HepG2 (cell line): ENCODE data around the gene TOB2. TPM values are rescaled to one million over a fixed set of nuclear protein-coding genes. Genes with fewer than 3 reads are reported as not detected.

ENCODE experiments used
- ATAC-seq: fragments of 200-7000 bp; cut with Tn5 transposase; 3 replicates; pipeline ENCODE4 v1.9.1; 2020; ENCODE audit warnings: mild to moderate bottlenecking, moderate library complexity
- BruUV-seq: library from RNA; stranded (reverse); fragments of 400-500 nt; replicated peaks from 2 replicates; lab custom pipeline; 2021; lab: Mats Ljungman, UMichigan
- CTCF ChIA-PET: fragments of 300-600 bp; formaldehyde crosslinking; extraction: SDS; loops from one replicate; lab custom pipeline; 2021; ENCODE audit warnings: low total read pairs, inconsistent platforms, low intra/inter-chr PET ratio; lab: Yijun Ruan, JAX
- POLR2A ChIA-PET: fragments of 350-600 bp; sonication (Branson Sonifier 250); formaldehyde crosslinking; loops from one replicate; lab custom pipeline; 2020; ENCODE audit warnings: antibody characterized with exemption, inconsistent platforms; lab: Yijun Ruan, JAX
- DNase-seq: peaks from one replicate; pipeline ENCODE4 v3.0.0-alpha.2; 2015; ENCODE audit warnings: low spot score
- FAIRE-seq: peaks from 3 replicates; lab custom pipeline; 2011; peaks lifted over from hg19 to GRCh38; lab: Jason Lieb, UNC
- H2AFZ ChIP-seq: one replicate; pipeline ENCODE4 v1.6.1; 2011; ENCODE audit warnings: low read length, inconsistent platforms
- H3K27ac ChIP-seq: fragments of 300-600 bp; 3 replicates; pipeline ENCODE4 v1.8.0; 2011; ENCODE audit warnings: mixed run types, mild to moderate bottlenecking, mixed read lengths, low read length, inconsistent platforms; ENCODE audit not compliant: insufficient read depth; ENCODE audit errors: extremely low read length
- H3K27me3 ChIP-seq, 2 experiments: fragments of 200-600 bp in 1 of 2; 2 replicates in 1 of 2; 3 replicates in 1 of 2; pipeline versions ENCODE4 v1.6.0 to v1.8.0; 2011; ENCODE audit warnings: low read length in 2 of 2, mild to moderate bottlenecking in 2 of 2, moderate library complexity in 2 of 2, inconsistent platforms in 1 of 2; ENCODE audit not compliant: insufficient read depth in 2 of 2, control insufficient read depth in 1 of 2
- H3K36me3 ChIP-seq, 2 experiments: fragments of 200-600 bp in 1 of 2; replicated peaks in 1 of 2; 2 replicates in 1 of 2; 3 replicates in 1 of 2; pipeline versions ENCODE4 v1.5.1 to v1.8.0; 2011; ENCODE audit warnings: low read length in 2 of 2, inconsistent platforms in 1 of 2; ENCODE audit not compliant: insufficient read depth in 2 of 2, control insufficient read depth in 1 of 2
- H3K4me1 ChIP-seq: 2 replicates; pipeline ENCODE4 v1.5.1; 2012; ENCODE audit warnings: low read length, inconsistent platforms; ENCODE audit not compliant: insufficient read depth
- H3K4me2 ChIP-seq: 2 replicates; pipeline ENCODE4 v1.6.0; 2011; ENCODE audit warnings: low read depth, low read length, inconsistent platforms
- H3K4me3 ChIP-seq, 3 experiments: fragments of 200-600 bp in 1 of 3; sonication (generic), shearing (Covaris generic) in 1 of 3; replicated peaks in 1 of 3; 2 replicates each; pipeline ENCODE4 v1.5.1; 2011 to 2016; ENCODE audit warnings: low read length in 3 of 3, inconsistent platforms in 2 of 3, low read depth in 2 of 3, mild to moderate bottlenecking in 2 of 3, control low read depth in 1 of 3, mixed read lengths in 1 of 3; ENCODE audit not compliant: insufficient read depth in 1 of 3
- H3K79me2 ChIP-seq: one replicate; pipeline ENCODE4 v1.6.1; 2011; ENCODE audit warnings: low read length, inconsistent platforms; ENCODE audit not compliant: insufficient read depth
- H3K9ac ChIP-seq: 2 replicates; pipeline ENCODE4 v1.6.0; 2011; ENCODE audit warnings: mild to moderate bottlenecking, low read depth, low read length, inconsistent platforms; ENCODE audit not compliant: insufficient read depth
- H3K9me3 ChIP-seq: 2 replicates; pipeline ENCODE4 v1.5.1; 2012; ENCODE audit warnings: mild to moderate bottlenecking, low read length
- H4K20me1 ChIP-seq: 2 replicates; pipeline ENCODE4 v1.6.0; 2011; ENCODE audit warnings: inconsistent platforms, mild to moderate bottlenecking, low read length, moderate library complexity; ENCODE audit not compliant: insufficient read depth
- CEBPB ChIP-seq: IDR thresholded peaks from 2 replicates; pipeline ENCODE4 v1.6.1; 2011; ENCODE audit warnings: low read depth, low read length, improper control_type of control experiment, borderline replicate concordance
- CEBPG ChIP-seq: IDR thresholded peaks from 2 replicates; pipeline ENCODE4 v1.6.1; 2016
- CREM ChIP-seq, 2 experiments: sonication (generic) in 1 of 2; formaldehyde crosslinking in 1 of 2; IDR thresholded peaks; 2 replicates each; pipeline versions ENCODE4 v1.4.0 to v1.6.1; 2016 to 2020; ENCODE audit warnings: antibody characterized with exemption in 1 of 2, mild to moderate bottlenecking in 1 of 2, missing genetic modification reagents in 1 of 2
- IKZF1 ChIP-seq: fragments of 450-650 bp; IDR thresholded peaks from 2 replicates; pipeline ENCODE4 v1.7.1; 2016
- IRX3 ChIP-seq: sonication (generic); formaldehyde crosslinking; IDR thresholded peaks from 2 replicates; pipeline ENCODE4 v1.8.1; 2023; ENCODE audit warnings: mild to moderate bottlenecking, low read depth, missing genetic modification reagents, borderline replicate concordance
- RAD51 ChIP-seq: fragments of 450-650 bp; IDR thresholded peaks from 2 replicates; pipeline ENCODE4 v1.6.1; 2016; ENCODE audit warnings: borderline replicate concordance
- SOX13 ChIP-seq, 3 experiments: fragments of 450-650 bp in 1 of 3; sonication (generic) in 1 of 3; formaldehyde crosslinking in 1 of 3; IDR thresholded peaks in 2 of 3; conservative IDR thresholded peaks in 1 of 3; 2 replicates each; pipeline versions ENCODE4 v1.5.0 to v1.6.1; 2016 to 2020; ENCODE audit warnings: antibody characterized with exemption in 1 of 3, mild to moderate bottlenecking in 1 of 3, missing compliant biosample characterization in 1 of 3, missing genetic modification reagents in 1 of 3, moderate library complexity in 1 of 3
- SSRP1 ChIP-seq: IDR thresholded peaks from 2 replicates; pipeline ENCODE4 v1.6.1; 2016; ENCODE audit warnings: control low read depth
- TSC22D2 ChIP-seq: sonication (generic); formaldehyde crosslinking; IDR thresholded peaks from 2 replicates; pipeline ENCODE4 v1.5.1; 2020; ENCODE audit warnings: missing genetic modification reagents, mild to moderate bottlenecking, borderline replicate concordance
- ZNF10 ChIP-seq: sonication (generic); formaldehyde crosslinking; IDR thresholded peaks from 2 replicates; pipeline ENCODE4 v1.4.0; 2020; ENCODE audit warnings: mild to moderate bottlenecking, low read depth, missing genetic modification reagents, borderline replicate concordance
- ZNF260 ChIP-seq: sonication (generic); formaldehyde crosslinking; IDR thresholded peaks from 2 replicates; pipeline ENCODE4 v1.4.0; 2020; ENCODE audit warnings: missing genetic modification reagents, low read depth, mild to moderate bottlenecking, borderline replicate concordance
- ZNF652 ChIP-seq: IDR thresholded peaks from 2 replicates; pipeline ENCODE4 v1.6.1; 2016; ENCODE audit warnings: low read depth, borderline replicate concordance
- ZNF7 ChIP-seq: IDR thresholded peaks from 2 replicates; pipeline ENCODE4 v1.6.1; 2016; ENCODE audit warnings: missing biosample characterization, missing genetic modification reagents
- WGBS: methylation state at CpG from one replicate; pipeline ENCODE4 v1.1.6; 2017; ENCODE audit warnings: low lambda C conversion rate; 5-methylcytosine and 5-hydroxymethylcytosine counted together
- in situ Hi-C: cut with HindIII; loops from 2 replicates; pipeline ENCODE4 v1.10.0; 2017; ENCODE audit warnings: low pct_unique_long_range_greater_than_20kb; ENCODE audit not compliant: extremely low pct_ligation_motif_present
- intact Hi-C: fragments of 100-400 bp; cut with micrococcal nuclease; formaldehyde crosslinking; loops from one replicate; pipeline ENCODE4 v1.10.0; 2022; ENCODE audit not compliant: unreplicated experiment
- polyA plus RNA-seq, 8 experiments: library from polyadenylated mRNA; depleted of rRNA in 3 of 8; stranded (reverse) in 7 of 8; unstranded in 1 of 8; fragments of >200 nt; fragmentation: Illumina TruSeq in 4 of 8; extraction: Trizol in 4 of 8; gene quantifications; 2 replicates each; pipeline versions ENCODE4 v1.2.1 to v1.2.3, GENCODE V29; 2011 to 2016; ENCODE audit warnings: low read depth in 4 of 8, missing spikeins in 1 of 8, mixed read lengths in 1 of 8; ENCODE audit not compliant: insufficient read depth in 1 of 8
- total RNA-seq, 5 experiments: library from RNA; depleted of rRNA; stranded (reverse); fragments of >200 nt; fragmentation: Illumina TruSeq; extraction: Trizol; gene quantifications; 2 replicates each; pipeline ENCODE4 v1.2.3, GENCODE V29; 2016; ENCODE audit warnings: low read depth in 1 of 5
- TF ChIP-seq, protein P1 (sequence below): IDR thresholded peaks from 2 replicates; pipeline ENCODE4 v1.6.1; 2016; ENCODE audit warnings: missing compliant biosample characterization, missing genetic modification reagents, borderline replicate concordance
- TF ChIP-seq, protein P2 (sequence below): sonication (generic); formaldehyde crosslinking; IDR thresholded peaks from 2 replicates; pipeline ENCODE4 v1.4.0; 2020; ENCODE audit warnings: missing genetic modification reagents

TOB2 gene
- total and polyA plus RNA-seq, 2 of the 13 experiments (the other 11 are each of a cell fraction or from before 2014, with no cell fraction given), result 12.2 to 13.7 TPM

DNA sequence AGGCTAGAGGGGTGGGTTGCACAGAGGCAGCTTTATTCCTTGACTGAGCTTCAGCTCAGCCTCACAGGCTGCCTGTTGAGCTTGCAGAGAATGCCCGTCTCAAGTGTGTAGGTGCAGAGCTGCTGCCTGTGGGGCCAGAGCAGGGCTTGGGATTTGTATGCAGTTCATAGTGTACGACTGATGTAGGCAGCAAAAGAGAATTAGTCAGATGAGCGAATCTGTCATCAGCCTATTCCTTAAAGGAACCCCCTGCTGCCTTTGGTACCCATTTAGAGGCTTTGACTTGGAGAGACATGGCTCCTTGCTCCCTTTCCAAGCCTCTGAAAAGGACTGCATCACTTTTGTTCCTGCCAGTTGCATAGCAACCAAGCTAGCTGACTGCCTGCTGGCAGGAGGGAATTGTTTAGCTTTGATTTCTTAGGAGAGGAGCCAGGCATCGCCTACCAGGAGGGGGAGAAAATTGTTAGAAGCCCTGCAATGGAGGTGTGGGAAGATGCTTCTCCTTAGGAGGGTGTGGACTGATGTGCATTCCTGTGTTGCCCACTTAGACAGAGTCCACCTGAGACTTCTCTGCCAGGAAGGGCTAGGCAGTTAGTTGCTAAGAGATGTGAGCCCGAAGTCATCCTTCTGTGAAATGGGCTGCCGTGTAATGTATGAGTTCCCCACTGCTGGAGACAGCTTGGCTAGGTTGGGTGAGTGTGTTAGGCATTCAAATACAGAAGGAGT is 33.2 kb upstream of the TOB2 start (continued):
- TF ChIP-seq ZNF10, result no peak
- TF ChIP-seq, all 625 proteins: peak for 0

DNA sequence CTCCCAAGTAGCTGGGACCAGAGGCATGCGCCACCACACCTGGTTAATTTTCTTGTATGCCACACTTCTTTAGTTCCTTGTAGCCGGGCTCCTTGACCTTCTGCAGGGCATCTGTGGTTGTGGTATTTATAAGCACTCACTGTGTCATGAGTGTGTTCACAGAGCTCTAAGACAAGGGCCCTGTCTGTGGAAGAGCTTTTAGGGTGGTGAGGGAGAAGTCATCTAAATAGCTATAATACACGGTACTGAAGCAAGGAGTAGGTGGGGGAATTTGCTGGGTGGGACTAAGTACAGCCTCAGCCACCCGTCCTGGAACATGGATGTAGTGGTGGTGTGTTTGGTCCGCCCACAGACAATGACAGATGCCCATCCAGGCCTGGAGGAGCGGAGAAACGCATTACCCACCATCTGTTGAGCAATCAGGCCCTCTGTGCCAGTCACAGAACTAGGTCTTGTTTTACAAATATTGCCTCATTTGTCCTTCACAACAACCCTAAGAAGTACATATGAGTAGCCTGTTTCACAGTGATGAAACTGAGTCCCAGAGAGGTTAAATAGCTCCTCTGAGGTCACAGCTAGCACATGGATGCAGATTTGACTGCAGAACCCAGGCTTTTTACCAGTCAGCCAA is 32.4 kb upstream of the TOB2 start:
- H3K36me3 ChIP-seq, result peaks cover 4 to 11% of the 10 kb centered on the region in 2 experiments; a peak in 4 of 5 replicates
- H3K4me2 ChIP-seq, result no peak overlapping the region
- peaks cover 80% of the 10 kb centered on the region for H3K79me2 ChIP-seq
- CTCF ChIA-PET, result no interaction called here
- BruUV-seq, result no TSS peak
- FAIRE-seq, result no peak
- TF ChIP-seq ZNF260 (CRISPR knock-in tag), result no peak
- no peak for TF ChIP-seq SSRP1 (CRISPR knock-in tag)
- no peak for TF ChIP-seq ZNF7 (CRISPR knock-in tag)
- TF ChIP-seq, protein P1, sequence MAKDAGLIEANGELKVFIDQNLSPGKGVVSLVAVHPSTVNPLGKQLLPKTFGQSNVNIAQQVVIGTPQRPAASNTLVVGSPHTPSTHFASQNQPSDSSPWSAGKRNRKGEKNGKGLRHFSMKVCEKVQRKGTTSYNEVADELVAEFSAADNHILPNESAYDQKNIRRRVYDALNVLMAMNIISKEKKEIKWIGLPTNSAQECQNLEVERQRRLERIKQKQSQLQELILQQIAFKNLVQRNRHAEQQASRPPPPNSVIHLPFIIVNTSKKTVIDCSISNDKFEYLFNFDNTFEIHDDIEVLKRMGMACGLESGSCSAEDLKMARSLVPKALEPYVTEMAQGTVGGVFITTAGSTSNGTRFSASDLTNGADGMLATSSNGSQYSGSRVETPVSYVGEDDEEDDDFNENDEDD (CRISPR knock-in tag), result no peak
- no peak for TF ChIP-seq IRX3 (CRISPR knock-in tag)
- TF ChIP-seq RAD51, result no peak
- TF ChIP-seq, protein P2, sequence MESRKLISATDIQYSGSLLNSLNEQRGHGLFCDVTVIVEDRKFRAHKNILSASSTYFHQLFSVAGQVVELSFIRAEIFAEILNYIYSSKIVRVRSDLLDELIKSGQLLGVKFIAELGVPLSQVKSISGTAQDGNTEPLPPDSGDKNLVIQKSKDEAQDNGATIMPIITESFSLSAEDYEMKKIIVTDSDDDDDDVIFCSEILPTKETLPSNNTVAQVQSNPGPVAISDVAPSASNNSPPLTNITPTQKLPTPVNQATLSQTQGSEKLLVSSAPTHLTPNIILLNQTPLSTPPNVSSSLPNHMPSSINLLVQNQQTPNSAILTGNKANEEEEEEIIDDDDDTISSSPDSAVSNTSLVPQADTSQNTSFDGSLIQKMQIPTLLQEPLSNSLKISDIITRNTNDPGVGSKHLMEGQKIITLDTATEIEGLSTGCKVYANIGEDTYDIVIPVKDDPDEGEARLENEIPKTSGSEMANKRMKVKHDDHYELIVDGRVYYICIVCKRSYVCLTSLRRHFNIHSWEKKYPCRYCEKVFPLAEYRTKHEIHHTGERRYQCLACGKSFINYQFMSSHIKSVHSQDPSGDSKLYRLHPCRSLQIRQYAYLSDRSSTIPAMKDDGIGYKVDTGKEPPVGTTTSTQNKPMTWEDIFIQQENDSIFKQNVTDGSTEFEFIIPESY (CRISPR knock-in tag), result peak; percentile 61; the same call in 1 of the 2 replicates
- TF ChIP-seq CEBPB, result peak; percentile 63; the same call in 1 of the 2 replicates
- TF ChIP-seq ZNF652 (CRISPR knock-in tag), result no peak
- TF ChIP-seq SOX13 (IDR thresholded peaks at IDR 0.05), result no peak
- no peak for TF ChIP-seq SOX13 (CRISPR knock-in tag; conservative IDR thresholded peaks at IDR 0.05 in 1 of 2, IDR thresholded peaks at IDR 0.05 in 1 of 2)
- no peak for TF ChIP-seq CREM (IDR thresholded peaks at IDR 0.05)
- TF ChIP-seq CREM (CRISPR knock-in tag; IDR thresholded peaks at IDR 0.05), result no peak
- TF ChIP-seq TSC22D2 (CRISPR knock-in tag), result no peak
- peak; percentile 20; the same call in 1 of the 2 replicates for TF ChIP-seq CEBPG (CRISPR knock-in tag)
- no peak for TF ChIP-seq IKZF1
- TF ChIP-seq, all 625 proteins: peak for 3
- H3K9ac ChIP-seq, result no peak overlapping the region
- POLR2A ChIA-PET, result interaction anchor here (0.8 to 1.5 kb wide), 4 partner anchors 11 to 98 kb away, joined by 3 to 4 read pairs (median 3); partner anchors contain the start of gene PHF5A
- H4K20me1 ChIP-seq, result 0 out of 2 replicates have a peak, but pooled peaks cover 7% of the 10 kb centered on the region
- H3K4me3 ChIP-seq, result no peak overlapping the region
- no peaks in the 10 kb centered on the region for H3K27me3 ChIP-seq
- 87% methylated on average over 7 of the region's 7 CpGs for WGBS
- DNase-seq (no peak), ATAC-seq (no peak)
- in situ Hi-C loops, result no loop called here
- no peak overlapping the region for H2AFZ ChIP-seq
- H3K9me3 ChIP-seq, result no peaks in the 10 kb centered on the region
- H3K4me1 ChIP-seq, result peaks cover 21% of the 10 kb centered on the region
- no peak overlapping the region for H3K27ac ChIP-seq
- intact Hi-C loops, result no loop called here
